Measurements from ENCODE around the gene ZDHHC18. TPM values are rescaled to one million over a fixed set of nuclear protein-coding genes. Genes with fewer than 3 reads are reported as not detected.
A peak's percentile ranks its signal among the peaks of the same experiment; 100 is the strongest.
"Not testable (repeated sequence)": the region's sequence is repeated elsewhere in the genome, so short reads cannot be mapped to it uniquely, and the experiment has no call there.

Gene ZDHHC18
- total and polyA plus RNA-seq, 3 donors from 2014 or later, result 17.9 to 30.7 (median 20.6) TPM

DNA sequence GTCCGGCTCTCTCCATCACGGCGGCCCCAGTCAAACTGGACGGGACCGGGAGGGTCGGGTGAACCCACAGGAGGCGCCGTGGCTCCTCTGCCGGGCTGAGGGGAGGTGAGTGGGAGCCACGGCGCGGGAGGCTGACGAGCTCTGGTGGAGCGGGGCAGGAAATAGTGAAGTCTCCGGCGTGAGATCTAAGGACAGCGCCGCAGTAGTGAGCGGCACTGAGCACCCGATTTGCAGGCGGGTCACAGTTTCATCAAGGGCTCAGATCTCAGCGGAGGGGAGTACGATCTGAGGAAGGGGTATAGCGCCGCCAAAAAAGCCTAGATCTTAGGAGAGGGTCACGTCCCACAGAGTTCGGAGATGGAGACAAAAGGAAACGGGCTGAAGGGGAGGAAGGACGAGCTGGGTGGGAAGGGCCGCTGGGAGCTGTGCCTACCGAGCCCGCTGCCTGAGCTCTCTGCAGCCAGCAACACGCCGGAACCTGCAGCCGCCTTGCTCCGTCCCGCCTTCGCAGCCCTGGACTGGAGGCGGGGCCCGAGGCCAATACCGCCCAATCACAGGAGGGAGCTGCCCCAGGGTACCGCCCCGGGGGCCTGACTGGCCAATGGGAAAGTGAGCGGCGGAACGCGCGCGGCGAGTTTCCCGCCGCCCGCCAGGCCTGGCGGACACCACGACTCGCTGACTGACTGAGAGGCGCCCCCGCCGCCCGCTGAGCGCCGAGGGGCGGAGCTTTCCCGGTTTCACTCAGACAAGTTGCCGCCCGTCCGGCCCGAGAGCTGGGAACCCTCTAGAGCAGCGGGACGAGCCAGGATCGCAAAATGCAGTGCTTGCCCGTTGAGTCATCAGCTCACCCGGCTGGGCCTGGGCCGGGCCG, 38.4 kb downstream of the ZDHHC18 start:
- intact Hi-C loops (cut with DNase I; ENCODE audit: low total_unique reads), result no loop called here
- H3K27ac ChIP-seq, result peak overlapping the region; percentile 79 to 87
- no peaks in the 10 kb centered on the region for H3K27me3 ChIP-seq
- no peaks in the 10 kb centered on the region for H3K9me3 ChIP-seq
- H3K36me3 ChIP-seq (ENCODE audit: low read depth, missing control alignments), result no peaks in the 10 kb centered on the region
- DNase-seq, result peak; percentile 97
- peaks cover 5% of the 10 kb centered on the region for H3K4me1 ChIP-seq
- H3K4me3 ChIP-seq, result peak overlapping the region; percentile 42 to 57
- WGBS, 2 donors, result 0% methylated on average over 47 to 53 of the region's 75 CpGs
- peak; percentile 1 for TF ChIP-seq POLR2A (IDR thresholded peaks at IDR 0.05)
- TF ChIP-seq, protein P1, sequence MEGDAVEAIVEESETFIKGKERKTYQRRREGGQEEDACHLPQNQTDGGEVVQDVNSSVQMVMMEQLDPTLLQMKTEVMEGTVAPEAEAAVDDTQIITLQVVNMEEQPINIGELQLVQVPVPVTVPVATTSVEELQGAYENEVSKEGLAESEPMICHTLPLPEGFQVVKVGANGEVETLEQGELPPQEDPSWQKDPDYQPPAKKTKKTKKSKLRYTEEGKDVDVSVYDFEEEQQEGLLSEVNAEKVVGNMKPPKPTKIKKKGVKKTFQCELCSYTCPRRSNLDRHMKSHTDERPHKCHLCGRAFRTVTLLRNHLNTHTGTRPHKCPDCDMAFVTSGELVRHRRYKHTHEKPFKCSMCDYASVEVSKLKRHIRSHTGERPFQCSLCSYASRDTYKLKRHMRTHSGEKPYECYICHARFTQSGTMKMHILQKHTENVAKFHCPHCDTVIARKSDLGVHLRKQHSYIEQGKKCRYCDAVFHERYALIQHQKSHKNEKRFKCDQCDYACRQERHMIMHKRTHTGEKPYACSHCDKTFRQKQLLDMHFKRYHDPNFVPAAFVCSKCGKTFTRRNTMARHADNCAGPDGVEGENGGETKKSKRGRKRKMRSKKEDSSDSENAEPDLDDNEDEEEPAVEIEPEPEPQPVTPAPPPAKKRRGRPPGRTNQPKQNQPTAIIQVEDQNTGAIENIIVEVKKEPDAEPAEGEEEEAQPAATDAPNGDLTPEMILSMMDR (IDR thresholded peaks at IDR 0.05), result peak in 1 of 3 experiments; percentile 10

DNA sequence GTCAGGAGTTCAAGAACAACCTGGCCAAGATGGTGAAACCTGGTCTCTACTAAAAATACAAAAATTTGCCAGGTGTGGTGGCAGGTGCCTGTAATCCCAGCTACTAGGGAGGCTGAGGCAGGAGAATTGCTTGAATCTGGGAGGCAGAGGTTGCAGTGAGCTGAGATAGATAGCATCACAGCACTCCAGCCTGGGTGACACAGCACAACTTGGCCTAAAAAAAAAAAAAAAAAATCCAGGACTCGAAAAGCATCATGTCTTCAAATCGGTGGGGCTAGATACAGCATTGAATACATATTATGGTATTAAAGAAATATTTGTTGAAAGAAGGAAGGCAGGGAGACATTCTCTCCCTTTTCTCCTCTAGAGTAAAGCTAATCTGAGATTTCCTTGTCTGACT, 46.6 kb downstream of the ZDHHC18 start:
- H3K4me3 ChIP-seq; H3K36me3 ChIP-seq (ENCODE audit: low read depth, missing control alignments); H3K4me1 ChIP-seq; H3K27ac ChIP-seq; DNase-seq; intact Hi-C loops (cut with DNase I; ENCODE audit: low total_unique reads); H3K27me3 ChIP-seq; H3K9me3 ChIP-seq: not testable (repeated sequence)
- WGBS, 2 donors, result 65 to 87% methylated on average over 2 of the region's 2 CpGs

DNA sequence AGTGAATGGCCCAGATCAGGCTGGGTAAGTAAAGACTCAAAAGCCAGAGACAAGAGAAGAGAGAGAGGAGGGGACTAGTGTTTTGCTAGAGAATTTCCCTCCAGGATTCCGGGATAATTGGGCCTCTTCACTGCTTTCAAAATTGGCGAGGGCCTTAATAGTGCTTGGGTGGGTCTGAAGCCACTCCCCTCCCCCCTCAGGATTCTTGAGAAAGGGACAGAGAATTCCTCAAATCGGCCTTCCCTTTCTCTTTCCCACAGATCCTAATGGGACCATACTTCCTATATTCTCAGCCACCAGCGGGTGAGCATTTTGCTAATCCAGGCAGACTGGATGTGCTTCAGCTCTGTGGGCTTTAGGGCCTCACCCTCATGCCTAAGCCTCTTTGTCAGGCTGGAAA, 48.4 kb downstream of the ZDHHC18 start:
- H3K36me3 ChIP-seq (ENCODE audit: low read depth, missing control alignments), result no peaks in the 10 kb centered on the region
- no peaks in the 10 kb centered on the region for H3K9me3 ChIP-seq
- TF ChIP-seq POLR2A (IDR thresholded peaks at IDR 0.05), result no peak
- H3K4me3 ChIP-seq, result no peak overlapping the region
- no peaks in the 10 kb centered on the region for H3K27me3 ChIP-seq
- WGBS, 2 donors, result 69 to 83% methylated on average over 4 of the region's 4 CpGs
- no peak for DNase-seq
- no peak overlapping the region for H3K27ac ChIP-seq
- H3K4me1 ChIP-seq, result no peaks in the 10 kb centered on the region
- intact Hi-C loops (cut with DNase I; ENCODE audit: low total_unique reads), result no loop called here

DNA sequence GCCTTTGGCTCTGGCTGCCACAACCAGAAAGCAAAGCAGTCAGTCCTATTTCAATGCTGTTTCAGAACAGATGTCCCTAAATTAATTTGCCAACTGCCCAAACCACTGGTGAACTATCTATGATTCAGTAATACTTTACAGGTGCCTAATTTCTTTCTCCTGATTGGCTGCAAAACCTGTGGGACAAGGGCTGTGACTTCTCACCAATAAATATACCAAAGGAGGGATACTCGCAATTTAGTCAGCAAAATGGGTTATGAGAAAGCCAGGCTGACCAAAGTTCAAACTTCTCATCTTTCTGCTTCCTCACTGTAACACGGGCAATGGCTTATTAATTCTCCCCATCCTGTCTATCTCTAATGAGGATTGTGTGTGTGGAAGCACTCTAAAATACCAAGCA, 50.8 kb downstream of the ZDHHC18 start:
- no peak for TF ChIP-seq POLR2A (IDR thresholded peaks at IDR 0.05)
- TF ChIP-seq, protein P1 (IDR thresholded peaks at IDR 0.05), result no peak
- Histone ChIP-seq H3K36me3 (ENCODE audit: low read depth, missing control alignments) (no peaks in the 10 kb centered on the region), H3K4me1 (no peaks in the 10 kb centered on the region), H3K27me3 (no peaks in the 10 kb centered on the region), H3K4me3 (no peak overlapping the region), H3K27ac (no peak overlapping the region), H3K9me3 (no peaks in the 10 kb centered on the region)
- DNase-seq, result no peak
- intact Hi-C loops (cut with DNase I; ENCODE audit: low total_unique reads), result no loop called here
- WGBS, 2 donors, result 80 to 83% methylated on average over 2 of the region's 2 CpGs

DNA sequence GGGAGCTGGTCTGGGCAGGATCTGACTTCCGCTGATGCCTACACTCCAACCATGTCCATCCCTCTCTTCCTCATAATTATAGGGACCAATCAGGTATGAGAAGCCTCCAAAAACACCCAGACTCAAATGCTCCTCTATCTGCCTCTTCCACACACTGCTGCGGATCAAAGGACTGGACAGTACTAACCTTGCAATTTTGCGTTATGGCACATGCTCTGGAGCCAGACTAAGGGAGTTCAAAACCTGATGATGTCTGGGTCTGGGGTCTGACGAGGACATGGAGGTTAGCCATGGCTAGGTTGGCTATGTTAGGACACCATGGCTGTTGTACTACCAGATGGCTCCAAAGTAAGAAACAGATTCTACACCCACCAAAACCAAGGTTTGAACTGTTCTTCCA, 53.3 kb downstream of the ZDHHC18 start:
- no peaks in the 10 kb centered on the region for H3K9me3 ChIP-seq
- no peak for DNase-seq
- no peaks in the 10 kb centered on the region for H3K27me3 ChIP-seq
- WGBS, 2 donors, result 78 to 96% methylated on average over 4 of the region's 4 CpGs
- no peaks in the 10 kb centered on the region for H3K36me3 ChIP-seq (ENCODE audit: low read depth, missing control alignments)
- intact Hi-C loops (cut with DNase I; ENCODE audit: low total_unique reads), result no loop called here
- no peak overlapping the region for H3K4me3 ChIP-seq
- no peak overlapping the region for H3K27ac ChIP-seq
- TF ChIP-seq POLR2A (IDR thresholded peaks at IDR 0.05), result no peak
- TF ChIP-seq, protein P1 (IDR thresholded peaks at IDR 0.05), result no peak
- H3K4me1 ChIP-seq, result no peaks in the 10 kb centered on the region

DNA sequence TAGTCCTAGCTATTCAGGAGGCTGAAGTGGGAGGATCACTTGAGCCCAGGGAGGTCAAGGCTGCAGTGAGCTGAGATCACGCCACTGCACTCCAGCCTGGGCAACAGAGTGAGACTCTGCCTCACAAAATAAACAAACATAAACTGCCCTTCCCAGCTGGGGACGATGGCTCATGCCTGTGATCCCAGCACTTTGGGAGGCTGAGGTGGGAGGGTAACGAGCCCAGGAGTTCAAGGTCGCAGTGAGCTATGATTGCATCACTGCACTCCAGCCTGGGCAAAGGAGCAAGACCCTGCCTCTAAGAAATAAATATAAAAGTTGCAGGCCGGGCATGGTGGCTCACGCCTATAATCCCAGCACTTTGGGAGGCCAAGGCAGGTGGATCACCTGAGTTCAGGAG, 55.1 kb downstream of the ZDHHC18 start:
- DNase-seq; H3K27me3 ChIP-seq; H3K4me1 ChIP-seq; H3K36me3 ChIP-seq (ENCODE audit: low read depth, missing control alignments); H3K27ac ChIP-seq; H3K4me3 ChIP-seq; intact Hi-C loops (cut with DNase I; ENCODE audit: low total_unique reads); H3K9me3 ChIP-seq: not testable (repeated sequence)
- WGBS, 2 donors, result 59 to 86% methylated on average over 6 of the region's 6 CpGs
